AG08396 (cell line): ENCODE results near the gene SUN1.
"Not testable (repeated sequence)": the region's sequence is repeated elsewhere in the genome, so short reads cannot be mapped to it uniquely, and the experiment has no call there.

ENCODE experiments used
- DNase-seq: peaks from one replicate; pipeline ENCODE4 v3.0.0; 2012; ENCODE audit warnings: low spot score, mixed read lengths

SUN1 gene, protein sequence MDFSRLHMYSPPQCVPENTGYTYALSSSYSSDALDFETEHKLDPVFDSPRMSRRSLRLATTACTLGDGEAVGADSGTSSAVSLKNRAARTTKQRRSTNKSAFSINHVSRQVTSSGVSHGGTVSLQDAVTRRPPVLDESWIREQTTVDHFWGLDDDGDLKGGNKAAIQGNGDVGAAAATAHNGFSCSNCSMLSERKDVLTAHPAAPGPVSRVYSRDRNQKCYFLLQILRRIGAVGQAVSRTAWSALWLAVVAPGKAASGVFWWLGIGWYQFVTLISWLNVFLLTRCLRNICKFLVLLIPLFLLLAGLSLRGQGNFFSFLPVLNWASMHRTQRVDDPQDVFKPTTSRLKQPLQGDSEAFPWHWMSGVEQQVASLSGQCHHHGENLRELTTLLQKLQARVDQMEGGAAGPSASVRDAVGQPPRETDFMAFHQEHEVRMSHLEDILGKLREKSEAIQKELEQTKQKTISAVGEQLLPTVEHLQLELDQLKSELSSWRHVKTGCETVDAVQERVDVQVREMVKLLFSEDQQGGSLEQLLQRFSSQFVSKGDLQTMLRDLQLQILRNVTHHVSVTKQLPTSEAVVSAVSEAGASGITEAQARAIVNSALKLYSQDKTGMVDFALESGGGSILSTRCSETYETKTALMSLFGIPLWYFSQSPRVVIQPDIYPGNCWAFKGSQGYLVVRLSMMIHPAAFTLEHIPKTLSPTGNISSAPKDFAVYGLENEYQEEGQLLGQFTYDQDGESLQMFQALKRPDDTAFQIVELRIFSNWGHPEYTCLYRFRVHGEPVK

DNA sequence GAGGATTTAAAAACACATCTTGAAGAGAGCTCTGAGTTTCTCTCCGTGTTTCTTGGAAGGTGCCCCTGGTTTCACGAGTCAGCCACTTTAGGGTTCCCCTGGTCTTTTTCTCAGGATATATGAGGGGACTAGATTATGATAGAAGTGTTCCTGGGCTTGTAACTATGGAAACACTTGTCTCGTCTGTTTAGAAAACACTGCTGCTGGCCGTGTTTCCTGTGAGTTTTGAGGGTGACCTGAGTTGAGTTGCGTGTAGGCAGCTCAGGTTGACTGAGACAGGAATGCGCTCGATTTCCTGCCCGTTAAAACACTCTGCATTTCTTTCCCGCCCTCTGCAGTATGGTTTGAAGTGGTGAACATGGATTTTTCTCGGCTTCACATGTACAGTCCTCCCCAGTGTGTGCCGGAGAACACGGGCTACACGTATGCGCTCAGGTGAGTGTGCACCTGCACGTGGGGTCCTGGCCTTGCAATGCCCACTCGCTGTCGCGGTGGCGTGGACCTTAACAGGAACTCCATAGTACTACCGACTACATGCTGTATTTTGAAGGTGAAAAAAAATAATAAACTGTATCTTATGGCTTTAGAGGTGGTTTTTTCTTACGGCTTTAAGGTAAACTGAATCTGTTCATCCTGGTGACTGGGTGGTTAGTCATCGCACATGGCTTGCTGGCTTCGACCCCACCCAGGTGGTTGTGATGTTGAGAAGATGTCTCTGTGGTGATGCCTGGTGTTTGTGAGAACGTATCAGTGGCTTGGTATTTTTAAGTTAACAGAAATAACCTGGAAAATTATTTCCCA, at the start of gene SUN1:
SUN1 (plus strand) TSS at position 310 of the 801 bp plus-strand sequence; CDS start at position 359, 49 bp downstream.
- peak; percentile 65 for DNase-seq

DNA sequence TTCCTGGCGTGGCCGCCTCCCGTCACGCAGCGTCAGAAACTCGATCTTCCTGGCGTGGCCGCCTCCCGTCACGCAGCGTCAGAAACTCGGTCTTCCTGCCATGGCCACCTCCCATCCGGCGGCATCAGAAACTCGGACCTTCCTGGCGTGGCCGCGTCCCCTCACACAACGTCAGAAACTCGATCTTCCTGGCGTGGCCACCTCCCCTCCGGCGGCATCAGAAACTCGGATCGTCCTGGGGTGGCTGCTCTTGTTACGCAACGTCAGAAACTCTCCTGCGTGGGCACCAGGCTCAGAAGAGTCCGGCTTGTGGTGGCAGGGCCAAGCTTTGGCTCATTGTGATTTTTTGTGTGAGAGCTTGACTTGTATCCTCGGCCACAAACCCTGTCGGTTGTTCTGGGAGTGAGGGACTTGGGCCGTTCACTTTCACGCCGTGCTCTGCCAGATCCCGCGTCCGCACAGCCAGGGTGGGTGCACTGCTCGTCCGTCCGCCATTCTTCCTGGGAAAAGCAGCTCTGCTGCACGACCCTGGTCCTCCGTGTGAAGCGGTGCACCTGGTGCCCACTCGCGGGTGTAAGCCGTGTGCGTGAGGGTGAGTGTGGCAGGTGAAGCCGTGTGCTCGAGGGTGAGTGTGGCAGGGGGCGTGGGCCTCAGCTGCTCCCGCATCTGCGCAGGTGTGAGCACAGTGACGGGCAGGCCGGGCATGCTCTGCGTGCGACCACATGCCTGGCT, 49.4 kb upstream of the SUN1 start:
- no peak for DNase-seq

DNA sequence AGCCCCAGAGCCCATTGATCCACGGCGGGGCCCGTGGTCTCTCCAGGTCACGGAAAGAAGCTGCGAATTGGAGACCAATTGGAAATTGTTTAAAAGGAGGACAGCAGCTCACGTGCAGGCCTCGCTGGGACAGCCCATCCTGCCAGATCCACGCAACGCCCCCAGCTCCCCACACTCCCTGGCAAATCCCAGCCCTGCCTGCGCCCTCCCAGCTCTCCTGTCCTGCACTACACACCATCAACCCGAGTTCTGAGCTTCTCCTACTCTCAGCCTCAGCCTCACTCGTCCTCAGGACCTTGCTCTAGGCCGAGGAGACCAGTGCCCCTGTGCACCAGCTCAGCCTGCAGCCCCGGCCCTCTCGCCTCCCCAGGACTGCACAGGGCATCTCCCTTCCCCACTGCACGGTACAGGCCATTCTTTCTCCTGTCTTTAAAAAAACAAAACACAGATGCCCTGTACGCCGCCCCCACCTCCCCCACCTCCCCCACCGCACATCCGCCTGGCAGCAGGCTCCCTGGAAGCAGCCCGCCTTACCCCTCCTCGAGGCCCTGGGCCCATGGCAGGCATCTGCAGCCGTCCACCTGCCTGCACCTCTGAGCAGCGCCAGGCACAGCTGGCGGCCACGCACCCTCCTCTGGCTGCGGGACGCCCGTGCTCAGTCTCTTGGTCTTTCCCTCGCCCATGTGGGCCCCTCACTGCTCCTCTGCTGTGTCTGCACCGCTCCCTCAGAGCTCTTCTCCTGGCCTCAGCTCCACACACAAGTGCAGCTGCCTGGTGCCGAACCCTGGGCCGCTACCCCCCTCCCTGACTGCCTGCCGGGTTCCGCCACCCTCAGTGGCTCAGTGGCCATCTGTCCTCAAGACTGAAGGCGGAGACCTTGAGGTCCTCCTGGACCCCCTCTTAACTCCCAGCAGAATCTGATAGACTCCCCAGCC, 48.5 kb upstream of the SUN1 start:
- no peak for DNase-seq

DNA sequence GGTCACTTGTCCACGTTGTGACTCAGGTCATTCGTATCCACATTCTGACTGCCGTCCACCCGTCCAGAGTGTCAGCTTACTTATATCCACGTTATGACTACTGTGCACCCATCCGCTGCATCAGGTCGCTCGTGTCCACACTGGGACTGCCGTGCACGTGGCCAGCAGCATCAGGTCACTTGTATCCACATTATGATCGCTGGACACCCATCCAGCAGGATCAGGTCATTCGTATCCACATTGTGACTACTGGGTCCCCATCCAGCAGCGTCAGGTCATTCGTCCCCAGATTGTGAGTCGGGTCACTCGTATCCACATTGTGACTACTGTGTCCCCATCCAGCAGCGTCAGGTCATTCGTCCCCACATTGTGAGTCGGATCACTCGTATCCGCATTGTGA, 47.3 kb upstream of the SUN1 start:
- no peak for DNase-seq

DNA sequence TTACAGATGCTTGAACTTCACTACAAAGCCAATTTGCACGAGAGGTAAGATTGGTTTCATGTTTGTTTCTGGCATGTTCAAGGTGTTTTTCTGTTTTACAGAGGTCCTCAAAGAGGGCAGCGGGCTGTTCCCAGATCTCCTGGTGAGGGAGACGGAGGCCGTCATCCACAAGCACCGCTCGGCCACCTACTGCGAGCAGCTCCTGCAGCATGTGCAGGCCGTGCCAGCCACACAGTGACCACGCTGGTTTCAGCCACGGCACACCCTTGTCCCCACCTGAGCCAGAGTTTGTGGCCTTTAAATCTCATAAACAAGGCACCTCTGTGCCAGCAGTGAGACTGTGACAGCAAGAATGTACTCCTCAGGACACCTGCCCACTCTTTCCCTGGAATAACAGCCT, 46.9 kb upstream of the SUN1 start:
- DNase-seq, result no peak

DNA sequence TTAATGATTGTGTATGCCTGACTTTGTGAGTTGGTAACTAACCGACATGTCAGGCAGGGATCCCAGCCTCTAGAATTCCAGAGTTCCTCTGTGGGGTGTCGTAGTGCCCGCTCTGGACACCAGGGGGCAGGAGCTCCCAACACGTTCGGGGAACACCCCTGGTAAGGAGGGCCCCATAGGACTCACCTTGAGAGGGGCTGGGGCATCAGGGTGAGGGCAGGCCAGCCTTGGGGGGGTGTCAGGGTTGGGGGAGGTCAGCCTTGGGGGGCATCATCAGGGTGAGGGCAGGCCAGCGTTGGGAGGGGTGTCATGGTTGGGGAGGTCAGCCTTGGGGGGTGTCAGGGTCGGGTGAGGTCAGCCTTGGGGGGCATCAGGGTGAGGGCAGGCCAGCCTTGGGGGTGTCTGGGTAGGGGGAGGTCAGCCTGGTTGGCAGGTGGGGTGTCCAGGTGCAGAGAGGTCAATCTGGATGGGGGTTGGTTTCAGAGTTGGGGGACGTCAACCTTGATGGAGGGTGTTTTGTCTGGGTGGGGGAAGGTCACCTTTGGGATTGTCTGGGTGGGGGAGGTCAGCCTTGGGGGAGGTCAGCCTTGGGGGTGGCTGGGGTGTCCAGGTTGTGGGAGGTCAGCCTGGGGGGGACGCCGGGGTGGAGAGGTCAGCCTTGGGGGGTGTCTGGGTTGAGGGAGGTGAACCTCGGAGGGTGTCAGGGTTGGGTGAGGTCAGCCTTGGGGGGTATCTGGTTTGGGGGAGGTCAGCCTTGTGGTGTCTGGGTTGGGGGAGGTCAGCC, 45.6 kb upstream of the SUN1 start:
- DNase-seq, result peak; percentile 92

DNA sequence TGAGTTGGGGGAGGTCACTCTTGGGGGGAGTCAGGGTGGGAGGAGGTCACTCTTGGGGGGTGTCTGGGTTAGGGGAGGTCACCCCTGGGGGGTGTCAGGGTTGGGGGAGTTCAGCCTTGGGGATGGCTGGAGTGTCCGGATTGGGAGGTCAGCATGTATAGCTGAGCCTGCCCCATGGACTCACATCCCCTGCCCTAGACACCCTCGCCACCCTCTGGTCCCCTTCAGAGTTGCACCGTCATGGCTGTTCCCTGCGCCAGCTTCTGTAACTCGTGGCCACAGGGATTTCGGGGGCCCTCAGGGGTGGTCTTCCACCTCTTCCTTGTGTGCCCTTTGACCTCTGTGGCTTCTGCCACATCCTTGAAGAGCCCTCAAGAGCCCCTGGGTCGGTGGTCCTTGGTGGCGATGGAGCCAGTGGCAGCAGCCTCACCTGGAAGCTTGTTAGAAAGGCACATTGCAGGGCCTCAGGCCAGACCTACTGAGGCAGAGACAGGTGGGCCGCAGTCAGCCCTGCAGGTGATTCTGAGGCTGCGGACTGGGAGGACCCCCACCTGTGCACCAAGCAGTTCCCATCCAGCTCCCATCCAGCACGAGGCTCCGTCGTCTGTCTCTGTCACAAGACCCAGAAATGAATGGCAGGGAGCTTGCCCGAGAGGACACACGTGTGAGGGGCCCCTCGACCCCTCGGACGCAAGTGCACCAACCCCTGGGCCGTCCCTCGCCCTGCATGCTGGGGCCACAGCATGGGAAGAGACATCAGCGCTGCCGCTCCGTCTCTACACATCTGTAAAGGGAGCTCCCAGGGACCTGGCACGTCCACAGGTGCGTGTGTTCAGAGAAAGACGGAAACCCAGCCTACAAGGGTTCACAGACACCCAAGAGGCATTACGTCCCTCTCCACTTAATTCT, 44.7 kb upstream of the SUN1 start:
- no peak for DNase-seq

DNA sequence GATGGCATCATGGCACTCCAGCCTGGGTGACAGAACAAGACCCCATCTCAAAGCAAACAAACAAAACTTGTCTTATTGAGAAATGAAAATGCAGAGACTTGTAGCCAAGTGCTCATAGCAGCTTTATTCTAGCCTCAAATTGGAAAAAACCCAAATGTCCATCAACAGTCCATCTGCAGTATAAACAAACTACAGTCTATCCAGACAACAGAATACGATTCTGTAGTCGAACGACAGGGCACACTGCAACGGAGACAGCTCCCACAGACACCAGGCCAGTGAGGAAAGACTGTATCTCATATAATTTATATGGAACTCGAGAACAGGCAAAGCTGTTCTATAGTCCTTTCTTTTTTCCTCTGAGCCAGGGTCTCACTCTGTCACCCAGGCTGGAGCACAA, 40.8 kb upstream of the SUN1 start:
- DNase-seq, result no peak

DNA sequence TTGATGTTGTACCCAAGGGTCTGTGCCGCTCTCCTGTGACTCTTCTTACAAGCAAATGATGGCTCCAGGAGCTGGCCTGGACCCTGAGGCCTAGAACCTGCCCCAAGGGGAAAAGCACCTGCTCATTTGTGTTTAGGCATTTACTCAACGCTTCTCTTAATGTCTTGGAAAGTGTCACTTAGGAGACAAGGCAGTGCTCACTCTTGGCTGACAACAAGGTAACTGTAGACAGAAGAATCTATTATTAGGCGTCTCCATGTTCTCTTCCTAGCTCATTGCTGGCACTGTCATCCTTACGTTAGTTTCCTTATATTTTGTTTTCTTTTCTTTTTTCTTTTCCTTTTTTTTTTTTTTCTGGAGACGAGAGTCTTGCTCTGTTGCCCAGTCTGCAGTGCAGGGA, 38.1 kb upstream of the SUN1 start:
- DNase-seq, result no peak

DNA sequence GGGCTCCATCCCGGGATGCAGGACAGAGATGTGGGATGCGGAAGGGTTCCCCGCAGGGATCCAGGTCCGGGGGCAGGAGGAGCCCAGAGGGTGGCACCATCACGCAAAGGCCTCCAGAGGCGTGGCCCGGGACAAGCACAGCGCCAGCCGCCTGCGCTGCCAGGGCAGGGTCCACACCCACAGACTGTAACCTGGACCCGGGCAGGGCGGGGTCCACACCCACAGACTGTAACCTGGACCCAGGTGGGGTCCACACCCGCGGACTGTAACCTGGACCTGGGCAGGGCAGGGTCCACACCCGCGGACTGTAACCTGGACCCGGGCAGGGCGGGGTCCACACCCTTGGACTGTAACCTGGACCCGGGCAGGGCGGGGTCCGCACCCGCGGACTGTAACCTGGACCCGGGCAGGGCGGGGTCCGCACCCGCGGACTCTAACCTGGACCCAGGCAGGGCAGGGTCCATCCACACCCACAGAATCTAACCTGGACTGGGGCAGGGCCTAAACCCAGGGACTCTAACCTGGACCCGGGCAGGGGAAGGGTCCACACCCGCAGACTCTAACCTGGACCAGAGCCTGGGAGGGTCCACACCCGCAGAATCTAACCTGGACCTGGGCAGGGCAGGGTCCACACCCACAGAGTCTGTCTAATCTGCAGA, 37.5 kb upstream of the SUN1 start:
- DNase-seq, result no peak

DNA sequence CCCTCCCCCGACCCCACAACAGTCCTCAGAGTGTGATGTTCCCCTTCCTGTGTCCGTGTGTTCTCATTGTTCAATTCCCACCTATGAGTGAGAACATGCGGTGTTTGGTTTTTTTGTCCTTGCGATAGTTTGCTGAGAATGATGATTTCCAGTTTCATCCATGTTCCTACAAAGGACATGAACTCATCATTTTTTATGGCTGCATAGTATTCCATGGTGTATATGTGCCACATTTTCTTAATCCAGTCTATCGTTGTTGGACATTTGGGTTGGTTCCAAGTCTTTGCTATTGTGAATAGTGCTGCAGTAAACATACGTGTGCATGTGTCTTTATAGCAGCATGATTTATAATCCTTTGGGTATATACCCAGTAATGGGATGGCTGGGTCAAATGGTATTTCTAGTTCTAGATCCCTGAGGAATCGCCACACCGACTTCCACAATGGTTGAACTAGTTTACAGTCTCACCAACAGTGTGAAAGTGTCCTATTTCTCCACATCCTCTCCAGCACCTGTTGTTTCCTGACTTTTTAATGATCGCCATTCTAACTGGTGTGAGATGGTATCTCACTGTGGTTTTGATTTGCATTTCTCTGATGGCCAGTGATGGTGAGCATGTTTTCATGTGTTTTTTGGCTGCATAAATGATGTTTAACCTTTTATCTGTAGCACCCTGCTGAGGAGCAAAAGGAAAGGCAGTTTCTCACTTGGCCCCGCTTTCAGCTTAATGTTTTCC, 35.7 kb upstream of the SUN1 start:
- DNase-seq, result not testable (repeated sequence)

DNA sequence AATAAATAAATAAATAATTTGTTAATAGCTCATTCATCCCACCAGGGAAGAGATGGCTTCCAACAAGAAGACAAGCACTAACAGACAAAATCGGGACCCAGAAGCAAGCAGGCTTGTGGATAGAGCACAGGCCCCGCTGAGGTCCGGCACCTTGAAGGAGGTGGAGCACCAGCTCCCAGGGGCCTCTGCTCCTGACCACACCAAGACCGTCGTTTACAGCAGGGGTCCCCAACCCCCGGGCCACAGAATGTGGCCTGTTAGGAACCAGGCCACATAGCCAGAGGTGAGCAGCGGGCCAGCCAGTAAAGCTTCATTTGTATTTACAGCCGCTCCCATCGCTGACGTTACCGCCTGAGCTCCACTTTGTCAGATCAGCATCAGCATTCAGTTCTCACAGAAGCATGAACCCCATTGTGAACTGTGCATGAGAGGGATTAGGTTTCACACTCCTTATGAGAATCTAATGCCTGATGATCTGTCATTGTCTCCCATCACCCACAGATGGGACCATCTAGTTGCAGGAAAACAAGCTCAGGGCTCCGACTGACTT, 33.3 kb upstream of the SUN1 start:
- DNase-seq, result no peak

DNA sequence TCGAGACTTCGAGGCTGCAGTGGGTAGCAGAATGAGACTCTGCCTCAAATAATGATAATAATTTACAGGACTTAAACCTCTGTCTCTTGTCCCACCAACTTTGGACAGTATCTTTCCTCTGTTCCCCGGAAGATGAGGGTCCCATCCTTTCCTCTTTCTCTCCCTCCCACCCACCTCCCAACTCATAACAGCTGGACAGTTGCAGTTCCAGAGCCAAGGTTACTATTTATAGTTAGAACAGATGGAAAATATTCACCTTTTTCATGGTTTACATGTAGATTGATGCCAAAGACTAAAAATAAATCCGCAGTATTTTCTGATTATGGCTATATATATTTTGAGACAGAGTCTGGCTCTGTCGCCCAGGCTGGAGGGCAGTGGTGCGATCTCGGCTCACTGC, 31.6 kb upstream of the SUN1 start:
- DNase-seq, result no peak

DNA sequence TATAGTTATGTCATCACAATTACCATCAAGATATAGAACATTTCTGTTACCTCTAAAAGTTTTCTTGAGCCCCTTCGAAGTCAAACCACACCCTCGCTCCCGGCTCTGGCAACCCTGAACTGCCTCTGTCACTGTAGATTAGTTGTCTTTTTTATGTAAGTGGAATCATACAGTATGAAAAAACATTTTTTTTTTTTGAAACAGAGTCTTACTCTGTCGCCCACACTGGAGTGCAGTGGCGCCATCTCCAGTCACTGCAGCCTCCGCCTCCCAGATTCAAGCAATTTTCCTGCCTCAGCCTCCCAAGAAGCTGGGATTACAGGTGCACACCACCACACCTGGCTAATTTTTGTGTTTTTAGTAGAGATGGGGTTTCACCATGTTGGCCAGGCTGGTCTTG, 30.9 kb upstream of the SUN1 start:
- DNase-seq, result not testable (repeated sequence)

DNA sequence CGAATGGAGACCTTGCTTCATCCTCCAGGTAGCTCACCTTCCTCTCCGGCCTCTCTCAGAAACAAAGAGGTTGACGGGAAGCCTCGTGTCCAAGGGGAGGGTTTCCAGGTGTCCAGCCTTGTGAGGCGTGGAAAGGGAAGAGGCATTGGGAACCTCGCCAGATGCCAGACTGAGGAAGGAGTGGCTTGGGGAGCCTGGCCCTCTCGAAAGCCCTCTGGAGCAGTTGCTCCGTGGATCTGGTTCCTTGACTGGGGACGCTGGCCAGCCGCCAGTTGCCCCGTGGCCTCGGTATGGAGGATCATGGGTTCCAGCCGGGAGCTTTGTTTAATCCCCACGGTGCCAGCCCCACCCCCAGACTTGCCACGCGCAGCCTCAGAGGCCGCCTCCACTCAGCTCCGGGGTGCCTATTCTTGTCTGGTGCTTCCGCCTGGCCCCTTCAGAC, 30.3 kb upstream of the SUN1 start:
- no peak for DNase-seq

DNA sequence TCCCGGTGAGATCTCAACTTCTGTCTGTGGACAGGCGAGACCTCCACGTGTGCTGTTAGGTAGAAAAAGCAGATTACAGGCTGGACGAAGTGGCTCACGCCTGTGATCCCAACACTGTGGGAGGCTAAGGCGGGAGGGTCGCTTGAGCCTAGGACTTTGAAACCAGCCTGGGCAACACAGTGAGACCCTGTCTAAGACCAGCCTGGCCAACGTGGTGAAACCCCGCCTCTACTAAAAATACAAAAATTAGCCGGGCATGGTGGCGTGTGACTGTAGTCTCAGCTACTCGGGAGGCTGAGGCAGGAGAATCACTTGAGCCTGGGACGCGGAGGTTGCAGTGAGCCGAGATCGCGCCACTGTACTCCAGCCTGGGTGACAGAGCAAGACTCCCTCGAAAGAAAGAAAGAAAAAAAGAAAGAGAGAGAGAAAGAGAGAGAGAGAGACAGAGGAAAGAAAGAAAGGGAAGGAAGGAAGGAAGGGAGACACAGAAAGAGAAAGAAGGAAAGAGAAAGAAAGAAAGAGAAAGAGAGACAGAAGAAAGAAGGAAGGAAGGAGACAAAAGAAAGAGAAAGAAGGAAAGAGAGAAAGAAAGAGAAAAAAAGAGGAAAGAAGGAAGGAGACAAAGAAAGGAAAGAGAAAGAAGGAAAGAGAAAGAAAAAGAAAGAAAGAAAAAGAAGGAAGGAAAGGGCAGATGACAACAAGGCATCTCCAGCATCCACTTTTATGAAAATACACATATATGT, 29.6 kb upstream of the SUN1 start:
- DNase-seq, result no peak
